CD4-positive, alpha-beta memory T cell (primary cell): ENCODE results near the gene PAXX. TPM values are rescaled to one million over a fixed set of nuclear protein-coding genes. Genes with fewer than 3 reads are reported as not detected.

ENCODE experiments used
- CTCF ChIA-PET: fragments of 350-600 bp; sonication (Branson Sonifier 250); formaldehyde crosslinking; loops from one replicate; lab custom pipeline; 2021; ENCODE audit warnings: inconsistent platforms; ENCODE audit not compliant: partially characterized antibody; lab: Charles Lee
- POLR2A ChIA-PET: fragments of 350-600 bp; sonication (Branson Sonifier 250); formaldehyde crosslinking; loops from one replicate; lab custom pipeline; 2021; ENCODE audit not compliant: partially characterized antibody; lab: Charles Lee
- DNase-seq, 5 donors: peaks; one replicate each; pipeline versions ENCODE4 v3.0.0 to v3.0.0-alpha.2; 2020 to 2022; ENCODE audit warnings: mixed read lengths in 1 of 5
- H3K27ac ChIP-seq: one replicate; pipeline ENCODE4 v1.7.0; 2013; ENCODE audit warnings: low read depth, low read length
- H3K27me3 ChIP-seq: 2 replicates; pipeline ENCODE4 v1.7.0; 2013; ENCODE audit warnings: mild to moderate bottlenecking, low read length, moderate library complexity; ENCODE audit not compliant: insufficient read depth
- H3K36me3 ChIP-seq: 2 replicates; pipeline ENCODE4 v1.7.0; 2013; ENCODE audit warnings: mild to moderate bottlenecking, low read length, moderate library complexity; ENCODE audit not compliant: insufficient read depth
- H3K4me1 ChIP-seq: 2 replicates; pipeline ENCODE4 v1.7.0; 2013; ENCODE audit warnings: mild to moderate bottlenecking, low read length, moderate library complexity; ENCODE audit not compliant: insufficient read depth
- H3K4me3 ChIP-seq, 2 donors: one replicate each; pipeline ENCODE4 v1.7.0; 2013; ENCODE audit warnings: low read length in 2 of 2, mild to moderate bottlenecking in 1 of 2
- H3K9me3 ChIP-seq, 2 donors: one replicate each; pipeline ENCODE4 v1.7.0; 2013; ENCODE audit warnings: low read length in 2 of 2, control low read depth in 1 of 2; ENCODE audit not compliant: control insufficient read depth in 1 of 2
- H3K27ac Mint-ChIP-seq, 7 donors: one replicate each; pipeline ENCODE4 v1.8.0; 2020 to 2021; ENCODE audit warnings: mixed read lengths in 7 of 7, mild to moderate bottlenecking in 6 of 7, inconsistent platforms in 3 of 7, moderate library complexity in 3 of 7
- H3K27me3 Mint-ChIP-seq, 2 donors: one replicate each; pipeline ENCODE4 v1.8.0; 2020 to 2021; ENCODE audit warnings: mixed read lengths in 2 of 2
- H3K36me3 Mint-ChIP-seq, 2 donors: one replicate each; pipeline ENCODE4 v1.8.0; 2020 to 2021; ENCODE audit warnings: mixed read lengths in 2 of 2, inconsistent platforms in 1 of 2, mild to moderate bottlenecking in 1 of 2
- H3K4me1 Mint-ChIP-seq, 4 donors: one replicate each; pipeline ENCODE4 v1.8.0; 2020 to 2021; ENCODE audit warnings: mixed read lengths in 4 of 4, mild to moderate bottlenecking in 1 of 4
- H3K4me3 Mint-ChIP-seq, 8 donors: one replicate each; pipeline ENCODE4 v1.8.0; 2020 to 2021; ENCODE audit warnings: mixed read lengths in 8 of 8, mild to moderate bottlenecking in 7 of 8, moderate library complexity in 6 of 8, inconsistent platforms in 3 of 8
- H3K9me3 Mint-ChIP-seq, 8 donors: one replicate each; pipeline ENCODE4 v1.8.0; 2020 to 2021; ENCODE audit warnings: mixed read lengths in 8 of 8, mild to moderate bottlenecking in 5 of 8, inconsistent platforms in 3 of 8, moderate library complexity in 1 of 8
- intact Hi-C: fragments of 100-400 bp; cut with micrococcal nuclease; formaldehyde crosslinking; loops from one replicate; pipeline ENCODE4 v1.15.1; 2023
- polyA plus RNA-seq, 2 donors: library from polyadenylated mRNA; unstranded; fragments of 300-500 nt; fragmentation: Illumina TruSeq; gene quantifications; one replicate each; pipeline ENCODE4 v1.2.3, GENCODE V29; 2021
- total RNA-seq, 2 experiments: library from RNA; stranded (reverse); gene quantifications; one replicate each; pipeline ENCODE4 v1.2.3, GENCODE V29; 2021

Gene PAXX
- total and polyA plus RNA-seq, 4 experiments from 2014 or later = 76.0 to 103 (median 97.5) TPM

DNA sequence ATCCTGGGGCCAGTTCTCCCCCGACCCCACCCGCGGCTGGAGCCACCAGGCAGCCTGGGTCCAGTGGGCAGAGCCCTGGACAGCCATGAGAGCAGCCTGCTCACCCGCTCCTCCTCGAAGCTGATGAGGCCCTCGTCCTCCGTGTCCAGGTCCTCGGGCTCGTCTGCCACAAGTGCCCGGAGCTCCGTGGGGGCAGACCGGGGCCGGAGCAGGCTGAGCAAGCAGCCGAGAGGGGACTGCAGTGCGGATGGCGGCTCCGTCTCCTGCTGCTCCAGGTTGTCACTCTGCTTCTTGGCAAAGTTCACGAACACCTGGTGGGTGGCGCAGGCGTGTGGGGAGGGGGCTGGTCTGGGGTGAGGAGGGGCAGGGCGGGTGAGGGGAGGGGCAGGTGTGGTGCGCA is 16.1 kb downstream of the PAXX start:
- Mint-ChIP-seq H3K4me3 (no peak overlapping the region), H3K27ac (no peak overlapping the region), H3K36me3 (peaks cover 0 to 5% of the 10 kb centered on the region in 2 donors), H3K9me3 (peaks cover 0 to 2% (median 0%) of the 10 kb centered on the region in 8 donors), H3K4me1 (peaks cover 0 to 5% (median 0%) of the 10 kb centered on the region in 4 donors), H3K27me3 (no peaks in the 10 kb centered on the region)
- CTCF ChIA-PET = no interaction called here
- Histone ChIP-seq H3K4me1 (no peaks in the 10 kb centered on the region), H3K4me3 (no peak overlapping the region), H3K27me3 (no peaks in the 10 kb centered on the region), H3K9me3 (no peaks in the 10 kb centered on the region), H3K27ac (no peak overlapping the region), H3K36me3 (no peaks in the 10 kb centered on the region)
- intact Hi-C loops = no loop called here
- DNase-seq = no peak
- POLR2A ChIA-PET = interaction anchor here (1.5 kb wide), 1 partner anchor 27 kb away, joined by 4 read pairs; no protein-coding TSS in a partner anchor

DNA sequence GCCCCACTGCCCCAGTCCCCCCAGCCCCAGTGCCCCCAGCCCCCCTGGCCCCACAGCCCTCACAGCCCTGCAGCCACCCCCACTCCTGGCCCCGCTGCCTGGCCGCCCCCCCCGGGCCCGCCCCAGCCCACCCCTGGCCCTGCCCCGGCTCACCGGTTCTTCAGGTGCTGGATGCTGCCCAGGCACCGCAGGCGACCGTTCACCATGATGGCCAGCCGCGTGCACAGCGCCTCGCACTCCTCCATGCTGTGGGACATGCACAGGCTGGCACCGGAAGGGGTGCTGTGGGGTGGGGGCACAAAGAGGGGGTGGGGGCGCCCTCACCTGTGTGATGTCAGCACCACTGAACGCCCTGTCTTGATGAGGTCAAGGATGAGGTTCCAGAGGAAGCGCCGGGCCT is 17.0 kb downstream of the PAXX start:
- intact Hi-C loops = no loop called here
- CTCF ChIA-PET = no interaction called here
- DNase-seq = no peak
- Histone ChIP-seq H3K4me1 (no peaks in the 10 kb centered on the region), H3K4me3 (no peak overlapping the region), H3K36me3 (no peaks in the 10 kb centered on the region), H3K9me3 (no peaks in the 10 kb centered on the region), H3K27me3 (no peaks in the 10 kb centered on the region), H3K27ac (no peak overlapping the region)
- Mint-ChIP-seq H3K4me1 (peaks cover 0 to 5% (median 0%) of the 10 kb centered on the region in 4 donors), H3K36me3 (peaks cover 0 to 7% of the 10 kb centered on the region in 2 donors), H3K27me3 (no peaks in the 10 kb centered on the region), H3K4me3 (no peak overlapping the region), H3K27ac (no peak overlapping the region), H3K9me3 (peaks cover 0 to 2% (median 0%) of the 10 kb centered on the region in 8 donors)
- POLR2A ChIA-PET = no interaction called here

DNA sequence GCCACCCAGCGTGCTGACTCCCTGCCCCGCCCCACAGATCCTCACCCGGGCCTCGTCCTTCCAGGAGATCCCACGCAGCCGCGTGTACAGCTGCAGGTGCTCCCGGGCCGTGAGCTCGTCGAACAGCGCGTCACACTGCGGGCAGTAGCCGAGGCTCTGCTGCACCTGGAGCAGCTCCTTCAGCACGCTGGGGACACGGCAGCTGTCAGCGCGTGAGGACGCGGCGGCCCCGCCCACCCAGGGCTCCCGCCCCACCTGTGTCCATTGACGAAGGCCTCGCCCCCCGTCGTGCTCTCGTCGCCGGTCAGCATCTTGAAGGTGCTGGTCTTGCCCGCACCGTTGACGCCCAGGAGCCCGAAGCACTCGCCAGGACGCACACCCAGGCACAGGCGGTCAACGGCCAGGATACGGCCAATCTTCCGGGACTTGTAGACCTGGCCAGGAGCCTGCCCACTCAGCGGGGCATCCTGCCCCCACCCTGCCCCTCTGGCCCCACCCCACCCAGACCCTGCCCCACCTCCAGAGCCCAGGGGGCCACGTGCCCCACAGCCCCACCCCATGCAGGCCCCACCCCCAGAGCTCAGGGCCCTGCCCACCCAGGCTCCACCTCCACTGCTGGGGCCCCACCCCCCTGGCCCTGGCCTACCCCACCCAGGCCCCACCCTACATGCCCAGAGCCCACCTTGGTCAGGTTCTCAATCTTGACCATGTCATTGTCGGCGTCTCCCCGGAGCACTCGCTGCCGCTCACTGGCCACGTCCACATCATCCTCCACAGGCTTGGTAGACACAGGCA is 17.9 kb downstream of the PAXX start:
- Mint-ChIP-seq H3K27me3 (no peaks in the 10 kb centered on the region), H3K4me1 (no peaks in the 10 kb centered on the region), H3K27ac (no peak overlapping the region), H3K36me3 (peaks cover 0 to 8% of the 10 kb centered on the region in 2 donors), H3K9me3 (no peaks in the 10 kb centered on the region), H3K4me3 (no peak overlapping the region)
- ChIA-PET POLR2A (no interaction called here), CTCF (interaction anchor here (0.6 to 0.7 kb wide), 2 partner anchors 25 to 58 kb away, joined by 3 read pairs; no protein-coding TSS in a partner anchor)
- Histone ChIP-seq H3K27me3 (no peaks in the 10 kb centered on the region), H3K9me3 (no peaks in the 10 kb centered on the region), H3K27ac (no peak overlapping the region), H3K4me1 (no peaks in the 10 kb centered on the region), H3K36me3 (peaks cover 3% of the 10 kb centered on the region), H3K4me3 (no peak overlapping the region)
- DNase-seq = no peak
- intact Hi-C loops = no loop called here

DNA sequence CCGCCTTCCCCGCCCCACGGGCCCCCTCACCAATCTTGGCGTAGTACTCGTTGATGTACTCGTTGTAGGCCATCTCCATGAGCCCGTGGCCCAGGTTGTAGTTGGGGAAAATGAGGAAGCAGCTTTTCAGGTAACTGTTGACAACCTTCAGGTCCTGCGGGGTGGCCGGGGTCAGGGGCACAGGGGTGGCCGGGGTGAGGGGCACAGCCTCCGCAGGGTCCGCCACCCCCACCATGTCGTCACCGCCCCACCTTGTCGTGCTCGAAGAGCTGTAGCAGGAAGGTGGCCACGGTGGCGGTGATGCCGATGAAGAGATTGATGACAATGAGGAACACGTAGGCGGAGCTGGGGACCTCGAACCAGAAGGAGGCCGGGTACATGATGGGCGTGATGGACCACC is 18.9 kb downstream of the PAXX start:
- Mint-ChIP-seq H3K4me1 (no peaks in the 10 kb centered on the region), H3K27ac (no peak overlapping the region), H3K27me3 (no peaks in the 10 kb centered on the region), H3K4me3 (no peak overlapping the region), H3K36me3 (peaks cover 0 to 8% of the 10 kb centered on the region in 2 donors), H3K9me3 (no peaks in the 10 kb centered on the region)
- Histone ChIP-seq H3K27ac (no peak overlapping the region), H3K27me3 (no peaks in the 10 kb centered on the region), H3K4me3 (no peak overlapping the region), H3K4me1 (no peaks in the 10 kb centered on the region), H3K36me3 (peaks cover 7% of the 10 kb centered on the region), H3K9me3 (no peaks in the 10 kb centered on the region)
- intact Hi-C loops = no loop called here
- ChIA-PET CTCF (interaction anchor here (0.7 kb wide), 1 partner anchor 57 kb away, joined by 3 read pairs; no protein-coding TSS in a partner anchor), POLR2A (no interaction called here)
- no peak for DNase-seq

DNA sequence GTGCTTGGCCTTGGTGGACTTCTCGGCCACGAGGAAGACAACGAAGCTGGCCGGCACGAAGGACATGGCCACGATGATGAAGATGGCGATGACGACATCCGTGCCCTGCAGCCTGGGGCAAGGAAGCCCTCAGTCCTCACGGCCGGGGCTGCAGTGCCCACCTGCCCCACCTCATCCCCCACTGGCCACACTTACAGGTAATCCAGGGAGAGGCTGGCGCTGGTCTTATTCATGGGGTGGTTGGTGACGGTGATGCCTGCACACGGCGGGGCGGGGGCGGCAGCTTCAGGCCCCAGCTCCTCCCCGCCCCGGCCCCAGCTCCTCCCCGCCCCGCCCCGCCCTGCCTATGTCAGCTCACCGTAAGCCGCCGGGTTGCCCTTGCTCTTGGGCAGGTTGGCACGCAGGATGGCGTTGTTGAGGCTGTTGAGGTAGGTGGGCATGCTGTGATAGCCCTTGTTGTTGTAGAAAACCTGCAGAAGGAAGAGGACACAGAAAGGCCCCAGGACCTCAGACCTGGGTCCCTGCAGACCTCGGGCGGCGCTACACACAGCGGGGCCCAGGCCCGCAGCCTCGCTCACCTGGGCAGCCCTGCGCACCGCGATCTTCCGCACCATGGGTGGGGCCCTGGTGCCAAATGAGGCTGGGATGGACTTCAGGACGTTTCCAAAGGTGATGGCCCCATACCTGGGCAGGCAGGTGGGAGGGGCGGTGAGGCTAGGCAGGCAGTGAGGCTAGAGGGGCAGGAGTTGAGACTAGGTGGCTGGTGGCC is 19.9 kb downstream of the PAXX start:
- intact Hi-C loops = no loop called here
- ChIA-PET POLR2A (no interaction called here), CTCF (no interaction called here)
- H3K4me3 Mint-ChIP-seq = no peak overlapping the region
- Histone ChIP-seq H3K4me3 (no peak overlapping the region), H3K27me3 (no peaks in the 10 kb centered on the region), H3K9me3 (no peaks in the 10 kb centered on the region), H3K36me3 (peaks cover 8% of the 10 kb centered on the region), H3K4me1 (no peaks in the 10 kb centered on the region), H3K27ac (no peak overlapping the region)
- no peaks in the 10 kb centered on the region for H3K4me1 Mint-ChIP-seq
- no peak for DNase-seq
- H3K9me3 Mint-ChIP-seq = no peaks in the 10 kb centered on the region
- peaks cover 0 to 12% of the 10 kb centered on the region in 2 donors for H3K36me3 Mint-ChIP-seq
- no peaks in the 10 kb centered on the region for H3K27me3 Mint-ChIP-seq
- no peak overlapping the region for H3K27ac Mint-ChIP-seq

DNA sequence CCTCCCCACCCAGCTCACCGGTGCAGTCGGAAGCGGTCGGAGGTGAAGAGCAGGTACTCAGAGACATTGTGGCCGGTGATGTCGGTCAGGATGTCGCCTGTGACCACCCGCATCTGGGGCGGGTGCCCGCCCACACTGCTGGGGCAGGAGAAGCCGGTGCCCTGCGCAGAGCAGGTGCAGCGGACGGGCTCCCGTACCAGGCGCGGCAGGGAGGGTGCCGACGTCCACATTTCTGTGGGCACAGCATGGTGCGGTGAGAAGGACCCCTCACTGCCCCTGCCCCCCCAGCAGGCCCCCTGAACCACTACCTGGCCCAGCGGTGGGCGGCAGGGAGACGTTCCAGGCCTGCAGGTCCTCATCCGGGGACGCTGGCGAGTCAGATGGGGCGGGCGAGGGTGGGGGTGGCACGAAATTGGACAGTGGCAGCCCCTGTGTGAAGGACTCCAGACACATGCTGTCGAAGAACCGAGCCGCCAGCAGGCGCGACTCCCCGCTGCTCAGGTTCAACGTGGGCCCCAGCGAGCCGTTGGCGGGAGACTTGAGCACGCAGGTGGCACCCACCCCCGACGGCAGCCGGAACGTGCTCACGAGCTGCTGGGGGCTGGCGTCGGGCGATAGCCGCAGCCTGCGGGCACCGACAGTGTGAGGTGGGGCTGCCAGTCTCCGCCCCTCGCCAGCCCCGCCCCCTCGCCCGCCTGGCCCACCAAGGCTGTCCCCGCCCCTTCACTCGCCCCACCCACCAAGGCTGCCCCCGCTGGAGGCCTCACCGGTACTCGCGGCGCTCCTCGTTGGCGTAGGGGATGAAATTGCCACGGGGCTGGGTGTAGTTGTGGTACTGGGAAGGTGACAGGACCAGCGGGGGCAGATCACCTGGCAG is 20.7 kb downstream of the PAXX start:
- H3K4me3 ChIP-seq = no peak overlapping the region
- no peaks in the 10 kb centered on the region for H3K4me1 Mint-ChIP-seq
- no peaks in the 10 kb centered on the region for H3K27me3 ChIP-seq
- intact Hi-C loops = no loop called here
- H3K9me3 ChIP-seq = no peaks in the 10 kb centered on the region
- ChIA-PET CTCF (interaction anchor here (3.2 kb wide), 1 partner anchor 16 kb away, joined by 9 read pairs; the partner anchor contains the start of gene ABCA2), POLR2A (no interaction called here)
- no peaks in the 10 kb centered on the region for H3K27me3 Mint-ChIP-seq
- peaks cover 0 to 12% of the 10 kb centered on the region in 2 donors for H3K36me3 Mint-ChIP-seq
- H3K9me3 Mint-ChIP-seq = no peaks in the 10 kb centered on the region
- no peaks in the 10 kb centered on the region for H3K4me1 ChIP-seq
- no peak overlapping the region for H3K27ac Mint-ChIP-seq
- H3K36me3 ChIP-seq = peaks cover 8% of the 10 kb centered on the region
- no peak for DNase-seq
- no peak overlapping the region for H3K4me3 Mint-ChIP-seq
- H3K27ac ChIP-seq = no peak overlapping the region
